ENCODE measurements around the gene PTPA. TPM values are rescaled to one million over a fixed set of nuclear protein-coding genes. Genes with fewer than 3 reads are reported as not detected.
A peak's percentile ranks its signal among the peaks of the same experiment; 100 is the strongest.
"Not testable (repeated sequence)": the region's sequence is repeated elsewhere in the genome, so short reads cannot be mapped to it uniquely, and the experiment has no call there.

The PTPA gene
- total RNA-seq, 1 donor: 20.0 TPM

DNA sequence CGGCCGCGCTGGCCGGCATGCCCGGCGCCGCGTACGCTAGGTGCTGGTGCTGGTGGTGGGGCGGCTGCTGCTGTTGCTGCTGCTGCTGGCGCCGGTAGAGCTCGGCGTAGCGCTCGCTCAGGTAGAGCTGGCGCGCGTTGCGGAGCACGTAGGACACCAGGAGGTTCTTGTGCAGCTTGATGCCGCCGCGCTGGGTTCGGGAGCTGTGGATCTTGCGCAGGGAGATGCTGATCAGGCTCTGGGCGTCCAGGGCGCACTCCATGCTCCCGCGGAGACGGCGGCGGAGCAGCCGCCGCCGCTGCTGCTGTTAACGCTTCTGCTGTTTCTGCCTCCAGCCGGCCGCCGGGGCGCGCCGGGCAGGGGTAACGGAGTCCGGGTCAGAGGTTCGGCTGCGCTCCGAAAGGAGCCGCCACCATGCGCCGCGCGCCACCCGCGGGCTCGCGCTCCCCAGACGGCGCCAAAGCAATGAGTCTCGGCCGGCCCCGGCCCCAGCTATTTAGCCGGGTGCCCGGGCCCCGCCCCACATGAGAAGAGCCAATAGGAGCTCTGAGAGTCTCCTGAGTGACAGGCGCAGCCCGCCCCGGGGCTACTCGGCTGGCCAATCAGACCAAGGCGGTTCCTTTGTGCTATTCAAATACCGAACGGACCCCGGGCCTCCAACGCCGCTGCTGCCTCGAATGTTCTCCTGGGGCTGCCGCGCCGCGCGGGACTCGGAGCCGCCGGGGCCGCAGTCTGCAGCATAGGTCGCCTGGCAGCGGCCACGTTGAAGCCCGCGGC lies 66.8 kb downstream of the PTPA start, which contains the start of gene IER5L:
Gene IER5L, minus strand, starts transcription at position 471 of the 777 bp plus-strand sequence. Its CDS starts 209 bp downstream, at position 262.
- Histone ChIP-seq H3K4me3 (ENCODE audit: low read length) (peak within 1 kb of the TSS; percentile 61), H3K4me1 (ENCODE audit: insufficient read depth, low read length) (peaks cover 40% of the 10 kb centered on the region), H3K9me3 (ENCODE audit: low read depth, low read length) (no peaks in the 10 kb centered on the region), H3K27me3 (ENCODE audit: insufficient read depth, low read length) (peaks cover 6% of the 10 kb centered on the region)

DNA sequence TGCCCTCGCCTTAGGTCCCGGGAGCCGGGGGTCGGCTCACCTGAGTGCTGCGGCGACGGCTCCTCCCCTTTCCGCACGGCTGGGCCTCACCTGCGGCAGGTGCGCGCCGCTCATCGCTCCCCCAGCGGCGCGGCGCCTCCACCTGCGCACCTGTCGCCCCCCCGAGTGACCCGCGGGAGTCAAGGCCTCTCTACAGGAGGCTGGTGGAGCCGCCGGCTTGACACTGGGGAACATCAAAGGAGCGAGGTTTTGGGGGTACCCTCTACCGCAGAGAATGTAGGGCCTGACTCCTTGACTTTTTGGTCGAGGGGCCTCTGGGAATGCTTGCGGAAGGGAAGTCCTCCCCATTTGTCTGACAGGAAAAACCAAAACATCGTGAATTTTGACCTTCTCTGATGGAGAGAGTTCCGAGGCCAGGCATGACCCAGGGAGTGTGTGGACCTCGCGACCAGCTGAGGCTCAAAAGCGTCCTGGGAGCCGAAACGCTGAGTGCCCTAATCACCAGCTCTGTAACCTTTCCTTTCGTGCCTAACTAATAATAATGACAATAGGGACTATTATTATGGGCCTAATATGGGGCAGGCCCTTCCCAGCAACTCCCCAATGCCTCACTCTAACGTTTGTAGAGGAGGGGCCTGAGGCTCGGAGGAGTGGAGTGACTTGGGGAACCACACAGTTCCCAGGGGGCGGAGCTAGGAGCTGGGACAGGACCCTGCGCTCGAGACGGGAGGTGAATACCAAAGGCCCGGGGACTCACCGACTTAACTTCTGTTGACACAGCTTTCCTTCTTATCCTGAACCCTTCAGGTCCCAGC lies 67.6 kb downstream of the PTPA start:
- H3K27me3 ChIP-seq (ENCODE audit: insufficient read depth, low read length): no peaks in the 10 kb centered on the region
- H3K4me1 ChIP-seq (ENCODE audit: insufficient read depth, low read length): peaks cover 37% of the 10 kb centered on the region
- H3K9me3 ChIP-seq (ENCODE audit: low read depth, low read length): no peaks in the 10 kb centered on the region
- H3K4me3 ChIP-seq (ENCODE audit: low read length): no peak overlapping the region

DNA sequence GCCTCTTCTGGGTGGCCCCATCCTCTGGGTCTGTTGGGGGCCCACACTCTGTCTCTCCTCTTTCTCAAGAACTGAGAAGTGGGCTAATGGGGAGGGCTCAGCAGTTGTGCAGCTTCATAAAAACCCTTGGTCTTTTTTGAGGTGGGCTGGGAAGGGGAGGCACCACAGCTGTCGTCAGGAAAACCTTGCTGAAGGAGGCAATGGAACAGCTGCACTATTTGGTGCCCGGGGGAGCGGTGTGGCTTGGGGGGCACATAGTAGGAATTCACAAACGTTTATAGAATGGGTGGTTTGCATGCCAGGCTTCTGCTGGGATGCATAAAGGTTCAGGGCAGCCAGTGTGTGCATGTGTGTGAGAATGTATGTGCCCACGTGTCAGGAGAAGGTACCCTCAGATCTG lies 70.0 kb downstream of the PTPA start:
- Histone ChIP-seq H3K9me3 (ENCODE audit: low read depth, low read length) (no peaks in the 10 kb centered on the region), H3K4me1 (ENCODE audit: insufficient read depth, low read length) (peaks cover 14% of the 10 kb centered on the region), H3K27me3 (ENCODE audit: insufficient read depth, low read length) (no peaks in the 10 kb centered on the region), H3K4me3 (ENCODE audit: low read length) (no peak overlapping the region)

DNA sequence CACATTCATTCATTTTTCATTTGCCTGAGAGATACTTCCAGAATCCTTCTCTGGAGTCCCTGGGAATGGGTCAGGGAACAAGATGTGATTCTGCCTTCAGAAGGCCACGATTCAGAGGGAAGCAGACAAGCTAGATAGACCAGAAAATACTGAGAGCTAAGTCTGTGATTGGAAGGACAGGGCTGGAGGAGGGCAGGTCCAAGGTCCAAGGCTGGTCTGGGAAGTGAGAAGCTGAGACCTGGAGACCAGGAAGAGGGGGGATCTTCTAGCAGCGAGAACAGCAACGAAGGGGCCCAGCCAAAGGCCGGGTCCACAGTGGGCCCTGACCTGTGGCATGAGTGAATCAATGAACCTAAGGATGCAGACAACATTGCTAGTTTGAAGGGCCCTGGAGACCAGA lies 70.9 kb downstream of the PTPA start:
- H3K9me3 ChIP-seq (ENCODE audit: low read depth, low read length): no peaks in the 10 kb centered on the region
- H3K27me3 ChIP-seq (ENCODE audit: insufficient read depth, low read length): no peaks in the 10 kb centered on the region
- no peak overlapping the region for H3K4me3 ChIP-seq (ENCODE audit: low read length)
- H3K4me1 ChIP-seq (ENCODE audit: insufficient read depth, low read length): peaks cover 7% of the 10 kb centered on the region

DNA sequence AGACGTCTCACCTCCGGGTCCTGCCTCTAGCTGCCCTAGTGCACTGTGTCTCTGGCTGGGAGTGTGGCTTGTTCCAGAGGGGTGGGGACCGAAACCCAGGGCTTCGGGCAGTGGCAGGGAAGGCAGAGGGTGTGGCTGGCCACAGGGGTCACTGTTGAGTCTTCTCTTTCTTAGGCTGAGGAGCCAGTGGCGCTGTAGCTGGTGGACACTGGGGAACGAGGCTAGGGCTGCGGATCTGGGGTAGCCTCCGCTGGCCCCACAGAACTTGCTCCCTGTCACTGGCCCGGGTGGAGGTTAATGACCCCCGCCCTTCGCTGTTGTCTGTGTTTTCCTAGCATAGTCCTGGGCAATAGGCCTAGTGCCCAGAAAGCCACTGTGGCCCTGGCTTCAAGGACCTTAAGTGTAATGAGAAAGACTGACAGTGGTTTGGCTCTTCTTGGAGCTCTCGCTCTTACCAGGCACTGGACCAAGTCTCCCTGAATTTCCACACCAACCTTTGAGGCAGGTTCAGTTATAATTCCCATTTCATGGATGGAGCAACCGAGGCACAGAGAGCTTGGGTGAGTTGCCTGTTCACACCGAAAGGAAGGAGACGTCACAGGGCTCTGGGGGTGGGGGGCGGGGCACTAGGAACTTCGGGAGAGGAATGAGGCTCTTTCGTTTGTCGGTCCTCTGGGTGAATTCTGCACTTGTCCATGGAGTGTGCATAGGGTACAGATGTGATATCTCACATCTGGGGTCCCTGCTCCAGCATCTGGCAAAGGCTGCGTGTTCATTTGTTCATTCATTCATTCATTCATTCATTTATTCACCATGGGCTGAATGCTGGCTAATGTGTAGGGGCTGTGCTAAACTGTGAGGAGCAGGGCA lies 71.6 kb downstream of the PTPA start:
- H3K9me3 ChIP-seq (ENCODE audit: low read depth, low read length): no peaks in the 10 kb centered on the region
- no peaks in the 10 kb centered on the region for H3K27me3 ChIP-seq (ENCODE audit: insufficient read depth, low read length)
- H3K4me3 ChIP-seq (ENCODE audit: low read length): no peak overlapping the region
- H3K4me1 ChIP-seq (ENCODE audit: insufficient read depth, low read length): peaks cover 7% of the 10 kb centered on the region

DNA sequence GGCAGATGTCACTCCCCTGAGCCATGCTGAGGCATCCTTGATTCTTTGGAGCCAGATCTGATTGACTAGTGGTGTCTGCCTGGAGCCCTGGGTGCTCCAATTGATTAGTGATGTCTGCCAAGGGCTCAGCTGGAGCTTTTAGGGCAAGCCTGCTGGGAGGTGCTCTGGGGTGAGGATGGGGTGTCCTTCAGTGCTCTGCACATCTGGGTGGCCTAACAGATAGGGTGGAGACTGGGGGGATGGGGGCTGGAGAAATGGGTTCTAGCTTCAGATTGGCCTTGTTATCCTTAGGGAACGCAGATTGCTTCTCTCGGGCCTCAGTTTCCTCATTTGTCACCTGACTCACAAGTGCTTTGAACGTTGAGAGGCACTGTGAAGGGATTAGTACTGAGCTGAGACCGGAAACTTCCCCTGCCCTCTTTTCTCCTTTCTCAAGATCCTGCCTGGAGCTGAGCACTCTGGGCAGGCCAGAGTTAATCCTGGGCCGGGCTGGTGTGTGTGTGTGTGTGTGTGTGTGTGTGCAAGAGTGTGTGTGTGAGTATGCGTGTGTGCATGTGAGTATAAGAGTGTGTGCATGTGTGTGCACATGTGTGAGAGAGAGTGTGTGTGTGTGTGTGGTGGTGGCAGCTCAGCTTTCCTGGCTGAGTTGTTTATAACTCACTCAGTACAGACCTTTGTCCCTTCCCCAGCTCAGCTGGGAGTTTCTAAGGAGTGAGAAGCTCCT lies 72.4 kb downstream of the PTPA start:
- Histone ChIP-seq H3K9me3 (ENCODE audit: low read depth, low read length) (no peaks in the 10 kb centered on the region), H3K4me3 (ENCODE audit: low read length) (no peak overlapping the region)

DNA sequence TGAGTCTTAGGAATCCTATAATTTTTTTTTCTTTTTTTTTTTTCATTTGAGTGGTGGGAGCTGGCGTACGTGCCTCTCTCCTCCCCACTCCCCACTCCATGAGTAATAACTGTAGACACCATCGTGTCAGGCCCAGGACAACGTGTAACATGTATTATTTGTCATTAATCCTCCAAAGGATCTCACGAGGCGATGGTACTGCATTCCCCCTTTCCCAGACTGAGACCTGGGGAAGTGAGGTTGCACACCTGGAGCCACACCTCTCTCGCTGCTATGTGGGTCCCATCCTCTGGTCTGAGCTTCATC lies 73.0 kb downstream of the PTPA start:
- no peaks in the 10 kb centered on the region for H3K9me3 ChIP-seq (ENCODE audit: low read depth, low read length)
- H3K4me1 ChIP-seq (ENCODE audit: insufficient read depth, low read length): no peaks in the 10 kb centered on the region
- no peak overlapping the region for H3K4me3 ChIP-seq (ENCODE audit: low read length)
- no peaks in the 10 kb centered on the region for H3K27me3 ChIP-seq (ENCODE audit: insufficient read depth, low read length)

More for the DNA sequence above, 72.4 kb downstream of the PTPA start:
- H3K27me3 ChIP-seq (ENCODE audit: insufficient read depth, low read length): no peaks in the 10 kb centered on the region
- peaks cover 2% of the 10 kb centered on the region for H3K4me1 ChIP-seq (ENCODE audit: insufficient read depth, low read length)

DNA sequence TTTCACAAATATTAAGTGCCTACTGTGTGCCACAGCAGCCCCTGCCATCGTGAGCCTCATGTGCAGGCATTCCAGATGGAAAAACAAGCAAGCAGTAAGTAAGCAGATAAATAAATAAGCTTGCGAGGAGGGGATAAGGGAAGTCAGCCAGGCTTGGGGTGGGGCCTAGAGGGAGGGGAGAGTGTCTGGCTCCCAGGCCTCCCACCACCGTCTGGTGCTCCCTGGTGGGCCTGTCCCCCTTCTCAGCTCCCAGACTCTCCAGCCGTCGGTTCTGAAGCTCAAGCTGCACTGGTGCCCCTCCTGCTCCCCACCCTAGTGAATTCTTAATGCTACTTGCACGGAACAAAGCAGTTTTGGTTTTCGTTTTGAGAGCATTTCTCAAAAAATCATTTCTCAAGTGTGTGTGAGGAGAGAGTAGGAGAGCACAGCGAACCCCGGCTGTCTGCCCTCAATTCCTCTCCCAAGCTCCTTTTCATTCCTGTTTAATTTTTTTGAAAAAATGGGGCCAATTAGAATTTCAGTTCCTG lies 73.4 kb downstream of the PTPA start:
- Histone ChIP-seq H3K9me3 (ENCODE audit: low read depth, low read length) (no peaks in the 10 kb centered on the region), H3K4me3 (ENCODE audit: low read length) (no peak overlapping the region), H3K4me1 (ENCODE audit: insufficient read depth, low read length) (no peaks in the 10 kb centered on the region), H3K27me3 (ENCODE audit: insufficient read depth, low read length) (no peaks in the 10 kb centered on the region)

DNA sequence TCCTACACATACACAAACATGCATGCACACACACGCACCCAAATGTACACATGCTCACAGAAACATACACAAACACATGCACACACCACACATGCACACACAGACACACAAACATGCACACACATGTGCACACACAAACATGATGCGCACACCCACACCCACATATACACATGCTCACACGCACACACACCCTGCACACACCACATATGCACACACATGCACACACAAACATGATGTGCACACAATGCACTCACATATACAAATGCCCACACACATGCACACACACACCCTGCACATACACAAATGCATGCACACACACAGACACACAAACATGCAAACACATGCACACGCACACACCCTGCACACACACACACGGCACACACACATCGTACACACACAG lies 74.2 kb downstream of the PTPA start:
- no peaks in the 10 kb centered on the region for H3K27me3 ChIP-seq (ENCODE audit: insufficient read depth, low read length)
- no peak overlapping the region for H3K4me3 ChIP-seq (ENCODE audit: low read length)
- H3K4me1 ChIP-seq (ENCODE audit: insufficient read depth, low read length): no peaks in the 10 kb centered on the region
- H3K9me3 ChIP-seq (ENCODE audit: low read depth, low read length): no peaks in the 10 kb centered on the region

DNA sequence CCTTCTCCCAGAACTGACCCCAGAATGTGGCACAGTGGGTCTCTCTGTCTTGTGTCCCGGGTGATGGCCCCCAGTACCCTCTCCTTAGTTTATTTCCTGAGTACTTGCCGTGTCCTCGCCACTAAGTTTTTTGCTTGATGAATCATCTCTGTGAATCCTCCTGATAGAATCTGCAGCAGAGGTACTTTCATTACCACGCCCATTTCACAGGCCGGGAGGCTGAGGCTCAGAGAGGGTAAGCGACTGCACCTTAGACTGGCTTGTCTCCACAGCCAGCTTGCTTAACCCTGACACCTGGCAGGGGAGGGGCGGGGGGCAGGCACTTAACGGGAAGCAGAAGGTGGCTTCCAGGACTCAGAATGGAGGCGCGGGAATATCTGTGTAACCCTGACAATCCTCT lies 74.8 kb downstream of the PTPA start:
- no peaks in the 10 kb centered on the region for H3K9me3 ChIP-seq (ENCODE audit: low read depth, low read length)
- no peaks in the 10 kb centered on the region for H3K27me3 ChIP-seq (ENCODE audit: insufficient read depth, low read length)
- H3K4me3 ChIP-seq (ENCODE audit: low read length): no peak overlapping the region
- H3K4me1 ChIP-seq (ENCODE audit: insufficient read depth, low read length): no peaks in the 10 kb centered on the region

DNA sequence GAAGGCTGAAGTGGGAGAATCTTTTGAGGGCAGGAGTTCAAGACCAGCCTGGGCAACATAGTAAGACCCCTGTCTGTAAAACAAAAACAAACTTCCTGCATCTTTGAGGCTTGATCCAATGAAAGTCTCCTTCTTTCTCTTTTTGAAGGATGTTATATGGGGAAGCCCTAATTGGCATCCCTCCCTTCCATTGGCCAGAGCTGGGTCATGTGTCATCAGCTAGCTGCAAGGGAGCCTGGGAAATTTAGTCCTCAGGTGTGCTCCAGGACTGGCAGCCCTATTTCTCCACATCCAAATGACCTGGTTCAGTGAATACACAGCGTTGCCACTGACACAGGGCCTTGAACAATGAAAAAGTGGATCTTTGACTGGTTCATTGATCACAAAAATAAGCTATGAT lies 75.8 kb downstream of the PTPA start:
- Histone ChIP-seq H3K9me3 (ENCODE audit: low read depth, low read length) (no peaks in the 10 kb centered on the region), H3K4me1 (ENCODE audit: insufficient read depth, low read length) (no peaks in the 10 kb centered on the region), H3K4me3 (ENCODE audit: low read length) (no peak overlapping the region), H3K27me3 (ENCODE audit: insufficient read depth, low read length) (no peaks in the 10 kb centered on the region)

DNA sequence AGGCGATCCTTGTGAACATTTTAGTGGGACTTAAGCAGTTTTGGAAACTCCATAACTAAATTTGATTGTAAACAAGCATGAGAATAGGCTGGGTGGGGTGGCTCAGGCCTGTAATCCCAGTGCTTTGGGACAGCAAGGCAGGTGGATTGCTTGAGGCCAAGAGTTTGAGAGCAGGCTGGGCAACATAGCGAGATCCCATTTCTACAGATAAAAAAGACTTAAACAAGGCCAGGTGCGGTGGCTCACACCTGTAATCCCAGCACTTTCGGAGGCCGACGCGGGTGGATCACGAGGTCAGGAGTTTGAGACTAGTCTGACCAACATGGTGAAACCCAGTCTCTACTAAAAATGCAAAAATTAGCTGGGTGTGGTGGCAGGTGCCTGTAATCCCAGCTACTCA lies 78.8 kb downstream of the PTPA start:
- not testable (repeated sequence) for H3K9me3 ChIP-seq (ENCODE audit: low read depth, low read length); H3K27me3 ChIP-seq (ENCODE audit: insufficient read depth, low read length); H3K4me1 ChIP-seq (ENCODE audit: insufficient read depth, low read length); H3K4me3 ChIP-seq (ENCODE audit: low read length)

DNA sequence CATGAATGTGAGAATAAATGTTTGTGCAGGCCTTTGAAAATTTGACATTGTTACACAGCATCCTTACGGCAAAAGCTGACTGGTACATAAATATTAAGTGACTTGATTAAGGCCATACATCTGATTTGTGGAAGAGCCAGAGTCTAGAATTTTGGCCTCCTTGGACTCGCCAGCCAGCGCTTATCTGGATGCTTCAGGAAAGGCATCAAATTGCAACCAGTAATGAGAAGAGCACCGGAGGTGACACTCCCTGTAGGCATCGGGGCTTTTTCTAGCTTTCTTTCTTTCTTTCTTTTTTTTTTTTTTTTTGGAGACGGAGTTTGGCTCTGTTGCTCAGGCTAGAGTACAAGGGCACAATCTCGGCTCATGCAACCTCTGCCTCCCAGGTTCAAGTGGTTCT lies 80.0 kb downstream of the PTPA start:
- no peaks in the 10 kb centered on the region for H3K27me3 ChIP-seq (ENCODE audit: insufficient read depth, low read length)
- no peak overlapping the region for H3K4me3 ChIP-seq (ENCODE audit: low read length)
- no peaks in the 10 kb centered on the region for H3K4me1 ChIP-seq (ENCODE audit: insufficient read depth, low read length)
- H3K9me3 ChIP-seq (ENCODE audit: low read depth, low read length): no peaks in the 10 kb centered on the region

DNA sequence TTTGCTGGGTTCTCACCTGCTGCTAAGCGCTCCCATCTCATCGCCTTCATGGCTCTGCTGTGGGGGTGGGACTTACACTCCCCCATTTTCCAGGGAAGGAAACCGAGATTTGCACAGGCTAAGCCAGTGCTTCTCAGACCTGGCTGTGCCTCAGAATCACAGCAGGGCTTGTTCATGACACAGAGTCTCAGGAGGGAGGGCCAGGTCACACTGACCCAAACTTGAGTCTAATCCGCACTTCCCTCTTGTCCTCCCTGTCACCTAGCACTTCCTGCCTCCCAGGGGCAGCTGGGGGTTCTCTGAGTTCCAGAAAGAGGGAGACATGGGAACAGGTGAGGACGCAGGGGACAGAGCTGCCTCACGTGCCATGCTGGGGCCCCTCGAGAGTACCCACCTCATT lies 82.4 kb downstream of the PTPA start:
- no peak overlapping the region for H3K4me3 ChIP-seq (ENCODE audit: low read length)
- no peaks in the 10 kb centered on the region for H3K9me3 ChIP-seq (ENCODE audit: low read depth, low read length)
- H3K27me3 ChIP-seq (ENCODE audit: insufficient read depth, low read length): no peaks in the 10 kb centered on the region
- H3K4me1 ChIP-seq (ENCODE audit: insufficient read depth, low read length): peaks cover 4% of the 10 kb centered on the region
